Mucosa of stomach (tissue), 1 donor: ENCODE data around the gene RASL10B.

Experiments used
- H3K27me3 ChIP-seq: one replicate; pipeline ENCODE4 v1.7.0; 2013; ENCODE audit warnings: mild to moderate bottlenecking, low read length; ENCODE audit not compliant: control insufficient read depth, insufficient read depth
- H3K36me3 ChIP-seq: one replicate; pipeline ENCODE4 v1.7.0; 2013; ENCODE audit warnings: low read length; ENCODE audit not compliant: control insufficient read depth, insufficient read depth
- H3K4me1 ChIP-seq: one replicate; pipeline ENCODE4 v1.7.0; 2013; ENCODE audit warnings: mild to moderate bottlenecking, low read length; ENCODE audit not compliant: control insufficient read depth, insufficient read depth
- H3K4me3 ChIP-seq: one replicate; pipeline ENCODE4 v1.7.0; 2013; ENCODE audit warnings: low read length
- H3K9ac ChIP-seq: one replicate; pipeline ENCODE4 v1.7.0; 2013; ENCODE audit warnings: mild to moderate bottlenecking, low read length, moderate library complexity
- H3K9me3 ChIP-seq: one replicate; pipeline ENCODE4 v1.7.0; 2013; ENCODE audit warnings: mild to moderate bottlenecking, low read length, moderate library complexity; ENCODE audit not compliant: control insufficient read depth
- donor health status: Pancreatic carcinoma.

The RASL10B gene

DNA sequence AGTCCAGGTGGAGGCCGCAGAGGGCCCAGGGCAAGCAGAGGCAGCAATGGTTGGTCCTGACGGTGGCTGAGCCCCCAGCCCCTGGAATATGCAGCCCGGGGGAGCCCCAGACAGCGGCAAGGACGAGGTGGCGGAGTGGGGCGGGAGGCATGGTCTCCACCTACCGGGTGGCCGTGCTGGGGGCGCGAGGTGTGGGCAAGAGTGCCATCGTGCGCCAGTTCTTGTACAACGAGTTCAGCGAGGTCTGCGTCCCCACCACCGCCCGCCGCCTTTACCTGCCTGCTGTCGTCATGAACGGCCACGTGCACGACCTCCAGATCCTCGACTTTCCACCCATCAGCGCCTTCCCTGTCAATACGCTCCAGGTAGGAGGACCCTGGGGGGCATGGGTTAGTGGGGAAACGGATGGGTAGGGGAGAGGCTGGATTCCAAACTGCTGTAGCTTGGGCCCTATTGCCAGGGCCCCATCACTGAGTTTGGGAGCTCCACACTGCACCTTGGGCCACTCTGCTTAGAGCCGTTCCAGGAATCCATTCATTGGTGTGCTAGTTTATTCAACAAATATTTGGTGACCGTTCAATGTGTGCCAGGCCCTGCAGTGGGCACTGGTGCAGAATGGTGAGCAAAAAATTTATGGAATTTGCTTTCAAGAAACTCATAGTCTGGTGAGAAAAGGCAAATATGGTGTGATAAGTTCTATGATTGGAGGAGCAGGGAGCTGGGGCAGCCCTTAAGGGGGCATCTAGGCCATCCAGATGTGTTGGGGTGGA lies 3.8 kb downstream of the RASL10B start:
- Histone ChIP-seq H3K9ac (no peak overlapping the region), H3K9me3 (no peaks in the 10 kb centered on the region), H3K36me3 (no peaks in the 10 kb centered on the region), H3K4me1 (peaks cover 7% of the 10 kb centered on the region), H3K27me3 (peaks cover 17% of the 10 kb centered on the region), H3K4me3 (no peak overlapping the region)

DNA sequence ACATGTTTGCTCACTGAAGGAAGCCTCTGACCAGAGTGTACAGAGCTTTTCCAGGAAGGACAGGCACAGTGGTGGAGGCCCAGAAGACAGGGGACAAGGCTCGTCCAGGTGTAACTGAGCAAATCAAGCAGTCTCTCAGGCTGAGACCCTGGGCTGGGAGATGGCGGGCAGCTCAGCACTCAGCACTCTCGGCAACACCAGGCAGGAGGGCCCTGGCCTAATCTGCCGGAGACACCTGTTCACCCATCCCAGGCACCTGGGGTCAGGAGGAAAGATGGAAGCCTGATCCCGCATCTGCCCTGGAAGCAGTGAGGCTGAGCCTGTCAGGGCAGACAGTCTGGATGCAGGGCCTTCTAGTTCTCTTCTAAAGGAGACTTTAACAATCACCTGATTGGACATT lies 4.8 kb downstream of the RASL10B start:
- Histone ChIP-seq H3K27me3 (peaks cover 27% of the 10 kb centered on the region), H3K4me3 (no peak overlapping the region), H3K4me1 (peaks cover 2% of the 10 kb centered on the region), H3K36me3 (no peaks in the 10 kb centered on the region), H3K9ac (no peak overlapping the region), H3K9me3 (no peaks in the 10 kb centered on the region)

- no peaks in the 10 kb centered on the region for H3K4me1 ChIP-seq
- no peaks in the 10 kb centered on the region for H3K36me3 ChIP-seq
- H3K27me3 ChIP-seq: peaks cover 44% of the 10 kb centered on the region
- no peak overlapping the region for H3K9ac ChIP-seq
- no peak overlapping the region for H3K4me3 ChIP-seq
- no peaks in the 10 kb centered on the region for H3K9me3 ChIP-seq
Observed at GRCh38 chr17:35738519-35739133, 7.2 kb downstream of the RASL10B start.

GRCh38 chr17:35740216-35740615 lies 8.8 kb downstream of the RASL10B start:
- H3K27me3 ChIP-seq: peaks cover 45% of the 10 kb centered on the region

GRCh38 chr17:35740997-35741931 lies 9.8 kb downstream of the RASL10B start:
- Histone ChIP-seq H3K9ac (no peak overlapping the region), H3K9me3 (no peaks in the 10 kb centered on the region), H3K4me1 (no peaks in the 10 kb centered on the region), H3K4me3 (no peak overlapping the region), H3K27me3 (peaks cover 45% of the 10 kb centered on the region), H3K36me3 (no peaks in the 10 kb centered on the region)

More at GRCh38 chr17:35740216-35740615, 8.8 kb downstream of the RASL10B start:
- Histone ChIP-seq H3K9me3 (no peaks in the 10 kb centered on the region), H3K36me3 (no peaks in the 10 kb centered on the region), H3K4me3 (no peak overlapping the region), H3K9ac (no peak overlapping the region), H3K4me1 (no peaks in the 10 kb centered on the region)

GRCh38 chr17:35742496-35742895 lies 11.1 kb downstream of the RASL10B start:
- no peaks in the 10 kb centered on the region for H3K9me3 ChIP-seq
- no peak overlapping the region for H3K9ac ChIP-seq
- H3K4me3 ChIP-seq: no peak overlapping the region
- peaks cover 3% of the 10 kb centered on the region for H3K4me1 ChIP-seq
- no peaks in the 10 kb centered on the region for H3K36me3 ChIP-seq
- peaks cover 50% of the 10 kb centered on the region for H3K27me3 ChIP-seq

DNA sequence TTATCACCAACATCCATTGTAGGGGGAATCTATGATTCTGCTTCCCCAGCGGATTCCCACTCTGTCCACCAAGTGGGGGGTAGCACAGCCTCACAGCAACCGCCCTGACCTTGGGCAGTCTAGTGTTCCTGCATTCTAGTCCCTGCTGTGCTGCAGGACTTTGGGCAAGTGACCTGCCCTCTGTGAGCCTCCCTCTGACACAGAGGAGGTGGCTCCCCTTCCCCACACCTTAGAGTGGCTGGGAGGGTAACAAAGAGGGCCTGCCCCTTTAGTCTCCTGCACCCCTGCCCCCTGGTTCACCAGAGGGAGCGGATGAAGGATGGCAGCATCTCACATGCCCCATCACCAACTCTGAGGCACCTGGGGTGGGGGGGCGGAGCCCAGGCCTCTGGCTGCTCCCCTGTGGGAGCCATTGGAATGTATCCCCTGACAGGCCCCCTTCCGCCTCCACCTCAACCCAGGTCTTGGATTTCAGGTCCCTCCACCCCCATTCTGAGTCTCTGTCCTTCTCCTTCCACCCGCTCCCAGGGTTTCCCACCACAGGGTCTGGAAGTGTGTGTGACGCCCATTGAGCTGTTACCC lies 11.5 kb downstream of the RASL10B start:
- Histone ChIP-seq H3K9me3 (no peaks in the 10 kb centered on the region), H3K4me3 (no peak overlapping the region), H3K27me3 (peaks cover 50% of the 10 kb centered on the region), H3K9ac (no peak overlapping the region), H3K4me1 (peaks cover 8% of the 10 kb centered on the region), H3K36me3 (no peaks in the 10 kb centered on the region)

GRCh38 chr17:35743626-35744328 lies 12.3 kb downstream of the RASL10B start:
- Histone ChIP-seq H3K4me3 (no peak overlapping the region), H3K27me3 (peaks cover 49% of the 10 kb centered on the region), H3K9ac (no peak overlapping the region), H3K4me1 (peaks cover 16% of the 10 kb centered on the region), H3K36me3 (no peaks in the 10 kb centered on the region), H3K9me3 (no peaks in the 10 kb centered on the region)

DNA sequence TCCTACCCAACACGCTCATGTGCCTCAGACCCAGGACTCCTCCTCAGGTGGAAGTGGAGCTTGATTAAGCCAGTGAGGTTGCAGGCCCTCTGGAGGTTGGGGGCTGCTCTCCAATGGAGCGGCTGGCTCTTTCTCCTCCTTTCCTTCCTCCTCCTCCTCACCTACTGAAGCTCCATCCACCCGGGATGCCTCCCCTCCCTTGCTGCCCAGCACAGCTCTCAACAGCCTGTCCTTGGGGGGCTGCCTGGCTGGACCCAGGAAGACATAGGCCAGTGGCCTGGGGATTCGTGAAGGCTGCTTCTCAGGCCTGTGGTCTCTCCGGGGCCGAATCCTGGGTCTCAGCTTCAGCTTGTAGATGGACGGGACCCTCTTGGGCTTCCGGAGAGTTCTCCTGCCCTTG lies 13.4 kb downstream of the RASL10B start:
- Histone ChIP-seq H3K4me1 (peaks cover 26% of the 10 kb centered on the region), H3K9me3 (no peaks in the 10 kb centered on the region), H3K36me3 (no peaks in the 10 kb centered on the region), H3K9ac (no peak overlapping the region), H3K4me3 (no peak overlapping the region), H3K27me3 (peaks cover 55% of the 10 kb centered on the region)

GRCh38 chr17:35745246-35745645 lies 13.8 kb downstream of the RASL10B start:
- no peaks in the 10 kb centered on the region for H3K9me3 ChIP-seq
- H3K9ac ChIP-seq: no peak overlapping the region
- H3K4me1 ChIP-seq: peaks cover 30% of the 10 kb centered on the region
- peaks cover 55% of the 10 kb centered on the region for H3K27me3 ChIP-seq
- H3K36me3 ChIP-seq: no peaks in the 10 kb centered on the region
- H3K4me3 ChIP-seq: no peak overlapping the region

DNA sequence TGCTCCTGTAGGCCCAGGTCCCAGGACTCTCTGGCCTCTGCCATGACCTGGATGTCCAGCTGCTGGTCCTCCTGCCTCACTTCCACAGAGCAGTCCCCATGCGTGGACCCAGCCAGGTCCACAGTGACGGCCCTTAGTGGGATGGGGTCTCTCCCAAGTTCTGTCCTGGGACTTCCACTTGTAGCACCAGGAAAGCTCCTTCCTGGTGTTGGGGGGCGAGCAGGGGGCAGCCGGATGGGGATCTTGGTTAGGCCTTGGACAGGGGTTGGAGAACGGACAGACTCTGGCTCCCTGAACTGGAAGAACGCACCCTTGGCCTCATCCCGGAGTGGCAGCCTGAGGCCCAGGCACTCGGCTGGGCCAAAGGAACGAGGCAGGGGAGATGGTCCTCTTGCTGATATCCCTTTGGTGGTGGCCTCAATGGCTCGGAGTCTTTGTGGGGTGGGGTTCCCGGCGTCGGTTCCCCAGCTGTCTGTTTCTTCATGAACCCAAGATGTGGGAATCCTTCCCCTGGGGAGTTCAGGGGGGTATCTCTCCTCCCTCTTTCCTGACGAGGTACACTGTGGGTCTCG lies 14.4 kb downstream of the RASL10B start:
- H3K4me1 ChIP-seq: peaks cover 35% of the 10 kb centered on the region
- H3K9ac ChIP-seq: no peak overlapping the region
- H3K36me3 ChIP-seq: no peaks in the 10 kb centered on the region
- H3K27me3 ChIP-seq: peaks cover 55% of the 10 kb centered on the region
- H3K9me3 ChIP-seq: no peaks in the 10 kb centered on the region
- no peak overlapping the region for H3K4me3 ChIP-seq
